GM10248 (cell line): Measurements from ENCODE around the gene SLC17A3.

ENCODE experiments used
- CTCF ChIA-PET: fragments of 300-600 bp; sonication (Branson Sonifier 250); formaldehyde crosslinking; extraction: SDS; loops from one replicate; lab custom pipeline; 2021; ENCODE audit warnings: antibody characterized with exemption; lab: Yijun Ruan, JAX
- POLR2A ChIA-PET: fragments of 350-650 bp; sonication (Branson Sonifier 250); formaldehyde crosslinking; extraction: SDS; loops from one replicate; lab custom pipeline; 2020; ENCODE audit warnings: antibody characterized with exemption; lab: Yijun Ruan, JAX
- DNase-seq: peaks from one replicate; pipeline ENCODE4 v3.0.0; 2012; ENCODE audit errors: extremely low spot score
- CTCF ChIP-seq: IDR thresholded peaks from 2 replicates; pipeline ENCODE4 v1.5.1; 2012; ENCODE audit warnings: mild to moderate bottlenecking, low read depth; ENCODE audit errors: extremely low read depth, missing control alignments, control extremely low read depth

Gene SLC17A3

GRCh38 chr6:25801436-25801835 is 72.6 kb downstream of the SLC17A3 start:
- ChIA-PET CTCF (no interaction called here), POLR2A (no interaction called here)
- DNase-seq = no peak
- no peak for TF ChIP-seq CTCF
